ENCODE data around the gene IFRD2. TPM values are rescaled to one million over a fixed set of nuclear protein-coding genes. Genes with fewer than 3 reads are reported as not detected.

IFRD2 gene
- total and polyA plus RNA-seq, 2 of the 13 experiments (the other 11 are each of a cell fraction or from before 2014, with no cell fraction given): 32.8 to 96.1 TPM

- no peaks in the 10 kb centered on the region for H4K20me1 ChIP-seq (ENCODE audit: insufficient read depth, low read length)
- in situ Hi-C loops (cut with HindIII; ENCODE audit: extremely low pct_ligation_motif_present, low pct_unique_long_range_greater_than_20kb) (no loop called here), intact Hi-C loops (cut with micrococcal nuclease; ENCODE audit: unreplicated experiment) (no loop called here)
- TF ChIP-seq ZC3H13 (CRISPR knock-in tag; IDR thresholded peaks at IDR 0.05) (peak; percentile 62; the same call in 1 of the 2 replicates), GLMP (CRISPR knock-in tag; IDR thresholded peaks at IDR 0.05; ENCODE audit: borderline replicate concordance) (no peak), ATAD3A (CRISPR knock-in tag; IDR thresholded peaks at IDR 0.05) (no peak)
- H3K27me3 ChIP-seq (ENCODE audit: control insufficient read depth in 1 of 2, insufficient read depth in 2 of 2, low read length in 2 of 2): no peaks in the 10 kb centered on the region; a peak in 1 of 5 replicates
- no peaks in the 10 kb centered on the region for H3K9me3 ChIP-seq (ENCODE audit: low read length)
- H3K36me3 ChIP-seq (replicated peaks in 1 of 2; ENCODE audit: control insufficient read depth in 1 of 2, insufficient read depth in 2 of 2, low read length in 2 of 2): peaks cover 7 to 10% of the 10 kb centered on the region in 2 experiments; a peak in 3 of 5 replicates
- no peak overlapping the region for H3K9ac ChIP-seq (ENCODE audit: insufficient read depth, low read depth, low read length)
- ChIA-PET POLR2A (interaction anchor here (1.2 to 3.4 kb wide), 2 partner anchors 31 to 34 kb away, joined by 4 to 25 read pairs; no protein-coding TSS in a partner anchor), CTCF (ENCODE audit: low intra/inter-chr PET ratio, low total read pairs) (no interaction called here)
- FAIRE-seq (no peak), DNase-seq (ENCODE audit: low spot score) (no peak), ATAC-seq (no peak)
- no peak overlapping the region for H2AFZ ChIP-seq (ENCODE audit: low read length)
- H3K79me2 ChIP-seq (ENCODE audit: insufficient read depth, low read length): peaks cover 20% of the 10 kb centered on the region
- H3K4me2 ChIP-seq (ENCODE audit: low read depth, low read length): no peak overlapping the region
- no peak overlapping the region for H3K27ac ChIP-seq (ENCODE audit: extremely low read length, insufficient read depth, low read length)
- BruUV-seq (replicated peaks): no TSS peak
- peaks cover 46% of the 10 kb centered on the region for H3K4me1 ChIP-seq (ENCODE audit: insufficient read depth, low read length)
- no peak overlapping the region for H3K4me3 ChIP-seq (replicated peaks in 1 of 3; ENCODE audit: insufficient read depth in 1 of 3, low read depth in 2 of 3, low read length in 3 of 3)
- 92% methylated on average over 8 of the region's 22 CpGs for WGBS (ENCODE audit: low lambda C conversion rate)
These were observed 2.5 kb upstream of the IFRD2 start for GRCh38 chr3:50294492-50295403.

GRCh38 chr3:50294089-50294488, 1.9 kb upstream of the IFRD2 start:
- ChIA-PET CTCF (ENCODE audit: low intra/inter-chr PET ratio, low total read pairs) (no interaction called here), POLR2A (interaction anchor here (1.2 to 3.4 kb wide), 3 partner anchors 8 to 34 kb away, joined by 4 to 36 read pairs (median 25); partner anchors contain the start of gene HYAL1)
- DNase-seq (ENCODE audit: low spot score) (no peak), ATAC-seq (no peak), FAIRE-seq (no peak)
- intact Hi-C loops (cut with micrococcal nuclease; ENCODE audit: unreplicated experiment) (no loop called here), in situ Hi-C loops (cut with HindIII; ENCODE audit: extremely low pct_ligation_motif_present, low pct_unique_long_range_greater_than_20kb) (no loop called here)
- H3K4me3 ChIP-seq (replicated peaks in 1 of 3; ENCODE audit: insufficient read depth in 1 of 3, low read depth in 2 of 3, low read length in 3 of 3): no peak overlapping the region
- BruUV-seq (replicated peaks): no TSS peak
- peaks cover 20% of the 10 kb centered on the region for H3K79me2 ChIP-seq (ENCODE audit: insufficient read depth, low read length)
- 95% methylated on average over 3 of the region's 4 CpGs for WGBS (ENCODE audit: low lambda C conversion rate)
- peak overlapping the region; percentile 72 for H3K27ac ChIP-seq (ENCODE audit: extremely low read length, insufficient read depth, low read length)
- peaks cover 44% of the 10 kb centered on the region for H3K4me1 ChIP-seq (ENCODE audit: insufficient read depth, low read length)
- peaks cover 12 to 17% of the 10 kb centered on the region in 2 experiments for H3K36me3 ChIP-seq (replicated peaks in 1 of 2; ENCODE audit: control insufficient read depth in 1 of 2, insufficient read depth in 2 of 2, low read length in 2 of 2)
- no peaks in the 10 kb centered on the region; a peak in 1 of 5 replicates for H3K27me3 ChIP-seq (ENCODE audit: control insufficient read depth in 1 of 2, insufficient read depth in 2 of 2, low read length in 2 of 2)
- no peak overlapping the region for H3K4me2 ChIP-seq (ENCODE audit: low read depth, low read length)
- no peak overlapping the region for H2AFZ ChIP-seq (ENCODE audit: low read length)
- H3K9ac ChIP-seq (ENCODE audit: insufficient read depth, low read depth, low read length): no peak overlapping the region
- H3K9me3 ChIP-seq (ENCODE audit: low read length): no peaks in the 10 kb centered on the region
- no peaks in the 10 kb centered on the region for H4K20me1 ChIP-seq (ENCODE audit: insufficient read depth, low read length)
- TF ChIP-seq ZFY (CRISPR knock-in tag; IDR thresholded peaks at IDR 0.05): no peak
- TF ChIP-seq SP2 (CRISPR knock-in tag; IDR thresholded peaks at IDR 0.05): no peak
- TF ChIP-seq ZNF121 (CRISPR knock-in tag; IDR thresholded peaks at IDR 0.05): peak; percentile 61; the same call in 1 of the 2 replicates
- no peak for TF ChIP-seq ZBTB25 (CRISPR knock-in tag; IDR thresholded peaks at IDR 0.05)
- no peak for TF ChIP-seq ZNF557 (CRISPR knock-in tag; IDR thresholded peaks at IDR 0.05)
- TF ChIP-seq PRDM10 (CRISPR knock-in tag; IDR thresholded peaks at IDR 0.05; ENCODE audit: low read depth): no peak

Data from HepG2 (cell line).